NCI-H82 treated with DMSO at 0.1 percent for 48 hours (cell line): ENCODE data around the gene HSFX2.
"Not testable (repeated sequence)": the region's sequence is repeated elsewhere in the genome, so short reads cannot be mapped to it uniquely, and the experiment has no call there.

ENCODE experiments used
- DNase-seq: peaks from one replicate; lab custom pipeline; 2025; ENCODE audit not compliant: unreplicated experiment; lab: John Stamatoyannopoulos, UW

The HSFX2 gene

GRCh38 chrX:149595214-149595613 lies at the start of gene HSFX2:
HSFX2 (minus strand) TSS chrX:149595314; CDS start chrX:149594700, 614 bp downstream.
- DNase-seq = not testable (repeated sequence)

- no peak for DNase-seq
These were observed 48.4 kb upstream of the HSFX2 start for GRCh38 chrX:149643496-149643895.

DNA sequence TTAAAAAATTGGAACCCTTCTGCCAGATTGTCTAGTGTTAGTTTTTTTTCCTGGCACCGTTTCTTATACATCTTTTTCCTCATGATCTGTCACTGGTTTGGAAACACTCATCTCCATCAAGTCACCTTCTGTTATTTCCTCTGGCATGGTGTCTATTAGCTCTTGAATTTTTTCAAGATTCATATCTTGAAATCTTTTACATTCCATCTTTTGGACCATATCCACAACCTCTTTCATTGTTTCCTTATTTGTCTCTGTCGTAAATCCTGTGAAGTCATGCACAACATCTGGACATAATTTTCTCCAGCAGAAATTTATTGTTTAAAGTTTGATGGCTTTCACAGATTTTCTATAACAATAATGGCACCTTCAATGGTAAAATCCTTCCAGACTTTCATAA lies 46.7 kb upstream of the HSFX2 start:
- no peak for DNase-seq

GRCh38 chrX:149641432-149641831 lies 46.3 kb upstream of the HSFX2 start:
- DNase-seq = no peak

GRCh38 chrX:149639568-149639967 lies 44.5 kb upstream of the HSFX2 start:
- DNase-seq = no peak

- DNase-seq = no peak
These were observed 43.7 kb upstream of the HSFX2 start for GRCh38 chrX:149638860-149639259.

GRCh38 chrX:149633511-149633910 lies 38.4 kb upstream of the HSFX2 start:
- DNase-seq = no peak

DNA sequence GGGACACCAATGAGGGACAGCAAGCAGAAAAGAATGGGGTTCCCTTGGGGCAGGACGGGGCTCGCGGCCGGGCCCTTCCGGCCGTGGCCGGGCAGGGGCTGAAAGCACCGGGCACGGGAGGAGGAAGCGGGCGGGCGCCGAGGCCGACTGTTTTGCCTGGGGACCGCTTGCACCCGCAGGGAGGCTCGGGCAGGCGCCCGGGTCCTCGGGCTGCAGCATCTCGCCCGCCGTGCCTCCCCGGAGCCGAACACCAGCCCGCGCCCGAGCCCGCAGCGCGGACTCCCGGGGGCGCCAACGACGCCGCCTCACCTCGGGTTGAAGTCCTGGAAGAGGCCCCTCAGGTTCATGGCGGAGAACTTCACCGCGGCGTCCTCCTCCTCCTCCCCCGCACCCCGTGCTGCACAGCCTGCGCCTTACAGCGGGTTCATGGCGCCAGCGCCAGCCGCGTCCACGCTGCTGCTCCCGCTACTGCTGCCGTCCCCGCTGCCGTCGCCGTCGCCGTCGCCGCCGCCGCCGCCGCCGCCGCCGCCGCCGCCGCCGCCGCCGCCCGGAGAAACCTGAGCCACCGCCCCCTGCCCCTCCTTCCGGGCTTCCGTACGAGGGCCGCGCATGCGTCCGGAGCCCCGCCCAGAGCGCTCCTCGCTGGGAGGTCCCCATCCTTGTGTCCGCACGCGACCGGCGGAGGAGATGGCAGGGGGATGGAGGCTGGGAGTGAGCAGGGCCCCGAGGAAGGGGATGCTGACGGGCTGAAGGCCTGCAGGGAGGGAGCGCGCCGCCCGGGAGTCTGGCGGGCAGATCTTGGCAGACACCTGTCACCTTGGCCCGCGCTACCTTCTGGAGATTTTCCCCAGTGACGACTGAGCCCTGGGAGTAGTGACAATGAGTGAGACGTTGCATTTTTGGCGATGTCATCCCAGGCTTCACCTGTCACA lies 36.4 kb upstream of the HSFX2 start, which contains the start of gene TMEM185A:
TMEM185A (minus strand) TSS at position 559 of the 932 bp plus-strand sequence; CDS start at position 347, 212 bp downstream.
- DNase-seq = peak; percentile 8

DNA sequence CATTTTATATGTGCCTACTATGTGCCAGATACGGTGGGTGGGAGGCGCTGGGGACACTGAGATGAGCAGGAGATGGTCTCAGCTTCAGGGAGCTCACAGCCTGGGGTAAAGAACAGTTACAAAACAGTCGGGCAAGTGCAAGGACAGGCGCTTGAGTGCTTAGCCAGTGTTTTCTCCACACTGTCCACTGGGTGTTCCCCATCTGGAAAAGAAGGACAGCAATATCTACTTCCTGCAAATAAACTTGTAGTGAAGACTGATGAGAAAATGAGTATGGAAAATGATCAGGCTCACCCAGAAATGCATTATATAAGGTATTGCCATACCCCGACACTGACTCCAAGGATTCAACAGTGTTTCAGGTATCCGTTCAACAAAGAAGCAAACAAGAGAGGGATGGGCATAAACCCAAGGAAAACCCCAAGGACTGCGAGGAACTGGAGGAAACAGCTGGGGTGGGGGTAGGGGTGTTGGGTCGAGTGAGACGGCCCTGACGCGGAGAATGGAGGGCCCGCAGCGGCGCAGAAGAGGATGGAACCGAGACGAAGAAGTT lies 35.6 kb upstream of the HSFX2 start:
- no peak for DNase-seq

DNA sequence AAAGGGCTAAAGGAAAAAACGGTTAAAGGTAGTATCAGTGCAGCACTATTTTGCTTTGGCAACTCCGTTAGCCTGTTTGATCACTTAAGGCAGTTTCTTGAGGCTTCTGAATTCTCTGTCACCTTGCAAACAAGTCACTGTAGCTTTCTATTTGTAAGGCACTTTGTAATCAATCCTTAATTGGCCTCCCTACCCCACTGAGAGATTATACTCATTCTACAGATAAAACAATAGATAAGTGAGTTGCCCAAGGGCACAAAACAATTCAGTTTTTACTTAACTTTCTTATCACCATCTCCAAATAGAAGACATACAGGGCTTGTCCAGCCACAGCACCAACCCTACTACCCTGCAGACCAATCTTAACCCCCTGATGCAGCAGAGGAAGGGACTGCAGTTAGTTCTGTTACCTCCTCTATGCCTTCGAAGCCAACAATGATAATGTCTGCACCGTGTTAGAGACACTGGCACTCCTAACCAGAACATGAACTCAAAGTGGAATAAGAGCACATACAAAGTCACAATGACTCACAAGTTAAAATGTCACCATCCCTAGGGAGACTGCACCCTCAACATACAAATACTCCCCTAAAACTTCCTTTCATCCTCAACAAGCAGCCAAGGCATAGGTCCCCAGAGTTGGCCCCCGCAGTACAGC lies 34.7 kb upstream of the HSFX2 start:
- DNase-seq = no peak

- DNase-seq = no peak
These were observed 33.7 kb upstream of the HSFX2 start for GRCh38 chrX:149628768-149629167.

GRCh38 chrX:149628280-149628679 lies 33.2 kb upstream of the HSFX2 start:
- no peak for DNase-seq

- not testable (repeated sequence) for DNase-seq
These were observed 31.7 kb upstream of the HSFX2 start for GRCh38 chrX:149626829-149627228.

DNA sequence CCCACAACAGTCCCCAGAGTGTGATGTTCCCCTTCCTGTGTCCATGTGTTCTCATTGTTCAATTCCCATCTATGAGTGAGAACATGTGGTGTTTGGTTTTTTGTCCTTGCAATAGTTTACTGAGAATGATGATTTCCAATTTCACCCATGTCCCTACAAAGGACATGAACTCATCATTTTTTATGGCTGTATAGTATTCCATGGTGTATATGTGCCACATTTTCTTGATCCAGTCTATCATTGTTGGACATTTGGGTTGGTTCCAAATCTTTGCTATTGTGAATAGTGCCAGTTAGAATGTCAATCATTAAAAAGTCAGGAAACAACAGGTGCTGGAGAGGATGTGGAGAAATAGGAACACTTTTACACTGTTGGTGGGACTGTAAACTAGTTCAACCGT lies 24.5 kb upstream of the HSFX2 start:
- not testable (repeated sequence) for DNase-seq

- no peak for DNase-seq
These were observed 23.8 kb upstream of the HSFX2 start for GRCh38 chrX:149618871-149619270.

DNA sequence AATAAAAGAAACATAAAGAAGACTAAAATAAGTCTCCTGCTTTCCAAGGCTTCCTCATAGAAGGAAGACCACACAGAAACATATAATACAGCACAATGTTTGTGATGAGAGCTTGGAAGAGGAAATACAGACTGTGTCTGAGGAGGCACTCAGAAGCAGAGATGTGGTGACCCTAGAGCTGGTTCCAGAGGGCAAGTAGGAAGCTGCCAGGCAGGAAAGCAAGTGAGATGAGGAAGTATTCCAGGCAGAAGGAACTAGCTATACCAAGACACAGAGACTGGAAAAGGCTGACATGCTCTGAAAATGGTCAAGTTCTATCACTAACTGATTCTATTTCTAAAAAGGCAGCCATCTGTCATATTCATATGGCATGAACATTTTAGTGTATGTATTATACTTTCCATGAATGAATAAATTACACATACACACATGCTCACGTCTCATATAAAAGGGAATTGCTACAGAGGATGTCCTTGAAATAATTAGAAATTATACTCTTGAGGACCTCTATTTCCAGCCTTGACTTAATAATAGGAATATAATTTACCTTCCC lies 16.6 kb upstream of the HSFX2 start:
- DNase-seq = no peak

- DNase-seq = no peak
These were observed 15.4 kb upstream of the HSFX2 start for GRCh38 chrX:149610511-149610910.

DNA sequence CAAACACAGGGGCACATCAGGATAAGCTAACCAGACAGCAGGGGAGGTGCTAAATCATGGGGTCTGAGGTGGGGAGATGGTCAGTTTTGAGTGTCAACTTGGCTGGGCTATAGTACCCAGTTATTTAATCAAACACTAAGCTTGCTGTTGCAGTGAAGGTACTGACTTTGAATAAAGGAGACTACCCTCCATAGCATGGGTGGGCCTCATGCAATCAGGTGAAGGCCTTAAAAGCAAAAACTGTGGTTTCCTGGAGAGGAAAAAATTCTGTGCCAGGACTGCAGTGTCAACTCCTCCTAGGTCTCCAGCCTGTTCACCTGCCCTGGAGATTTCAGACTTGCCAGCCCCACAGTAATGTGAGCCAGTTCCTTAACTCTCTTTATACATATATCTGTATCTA lies 12.6 kb upstream of the HSFX2 start:
- no peak for DNase-seq

- DNase-seq = not testable (repeated sequence)
These were observed 10.3 kb upstream of the HSFX2 start for GRCh38 chrX:149605248-149605885.

DNA sequence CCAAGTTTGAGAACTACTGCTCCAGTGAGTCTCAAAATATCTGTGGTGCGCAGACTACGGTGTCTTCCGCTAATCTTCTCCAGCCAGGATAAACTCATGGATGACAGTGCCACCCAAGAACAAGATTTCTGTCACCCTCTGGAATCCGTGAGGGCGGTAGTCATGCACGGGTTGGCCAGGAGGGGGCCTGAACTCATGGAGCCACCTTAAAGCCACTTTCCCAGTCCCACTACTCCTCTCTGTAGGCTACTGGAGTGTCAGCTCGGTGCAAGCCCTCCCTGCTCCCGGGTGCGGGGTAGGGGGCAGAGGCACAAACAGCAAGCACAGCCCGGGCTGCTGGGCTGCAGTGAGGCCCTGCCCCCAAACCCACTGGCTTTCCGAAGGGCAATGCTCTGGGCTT lies 3.5 kb upstream of the HSFX2 start:
- not testable (repeated sequence) for DNase-seq

DNA sequence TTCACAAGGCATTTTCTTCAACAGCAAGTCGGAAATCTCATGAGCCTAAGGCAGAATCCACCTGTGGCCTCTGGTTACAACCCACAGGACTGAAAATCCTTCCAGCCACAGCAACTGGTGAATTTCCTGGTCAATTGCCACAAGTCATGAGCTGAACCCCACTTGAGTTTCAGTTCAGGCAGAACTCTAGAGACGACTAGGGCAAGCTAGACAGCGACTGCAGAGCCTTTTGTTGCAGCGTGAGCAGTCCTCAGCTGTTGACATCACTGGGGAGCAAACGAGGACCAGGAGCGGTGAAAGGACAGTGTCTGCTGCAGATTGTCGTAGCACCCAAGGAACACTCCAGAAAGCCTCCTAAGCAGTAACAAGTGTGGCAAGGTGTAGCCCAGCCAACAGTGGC lies 829 bp upstream of the HSFX2 start:
- not testable (repeated sequence) for DNase-seq
